ENCODE results near the gene RAB43. TPM values are rescaled to one million over a fixed set of nuclear protein-coding genes. Genes with fewer than 3 reads are reported as not detected.

Gene RAB43
- total RNA-seq, 1 experiment from 2014 or later = 22.4 TPM

Other genes with a start within 250 kb of the RAB43 start
- gene ACAD9, start 242.2 kb downstream of the RAB43 start, total RNA-seq (2014; rRNA removed) = 38.2 and 38.6 TPM in 2 replicates
- gene CFAP92, start 127.7 kb downstream of the RAB43 start, total RNA-seq (2014; rRNA removed) = 0.33 TPM in 1 of 2 replicates, not detected in the other
- not detected in 2 replicates for gene EFCC1, start 120.5 kb downstream of the RAB43 start, total RNA-seq (2014; rRNA removed)
- not detected in 2 replicates for gene GP9, start 61.0 kb downstream of the RAB43 start, total RNA-seq (2014; rRNA removed)
- gene ISY1, start 39.3 kb upstream of the RAB43 start, total RNA-seq (2014; rRNA removed) = 17.1 and 18.1 TPM in 2 replicates
- gene CNBP, start 62.1 kb upstream of the RAB43 start, total RNA-seq (2014; rRNA removed) = 220 and 267 TPM in 2 replicates
- gene COPG1, start 127.8 kb upstream of the RAB43 start, total RNA-seq (2014; rRNA removed) = 124 and 152 TPM in 2 replicates
- 28.8 and 34.3 TPM in 2 replicates for gene HMCES, start 157.1 kb upstream of the RAB43 start, total RNA-seq (2014; rRNA removed)

Data from PC-3 (cell line).